ENCODE data around the gene NUDT12. TPM values are rescaled to one million over a fixed set of nuclear protein-coding genes. Genes with fewer than 3 reads are reported as not detected.

Gene NUDT12
- total RNA-seq, 1 experiment from 2014 or later: 9.2 TPM

DNA sequence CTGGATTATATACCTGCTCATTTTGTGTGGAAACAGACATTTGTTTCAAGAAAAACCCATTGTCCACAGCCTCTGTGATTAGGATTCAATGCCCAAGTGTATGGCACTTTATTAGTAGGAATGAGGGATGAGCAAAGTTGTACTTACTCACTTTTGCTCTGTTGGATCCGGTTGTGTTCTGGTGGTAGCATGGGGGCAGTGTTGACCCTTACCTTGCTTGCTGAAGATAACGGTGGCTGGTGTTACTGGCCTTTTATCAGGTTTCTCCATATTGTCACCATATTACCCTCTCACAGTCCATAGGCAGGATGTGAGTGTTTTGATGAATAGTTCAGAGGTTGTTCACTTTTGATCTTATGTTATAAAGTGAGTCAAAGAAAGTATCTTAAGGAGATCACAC lies 42.7 kb upstream of the NUDT12 start:
- no TSS peak for BruUV-seq (replicated peaks)
- H3K27me3 ChIP-seq (ENCODE audit: control insufficient read depth, insufficient read depth, low read length): no peaks in the 10 kb centered on the region
- ChIA-PET POLR2A (no interaction called here), CTCF (no interaction called here)
- in situ Hi-C loops (cut with HindIII; ENCODE audit: low pct_unique_long_range_greater_than_20kb, low sequenced_read_pairs): no loop called here
- H3K36me3 ChIP-seq (ENCODE audit: control insufficient read depth, insufficient read depth, low read length): no peaks in the 10 kb centered on the region
- intact Hi-C loops (cut with micrococcal nuclease; ENCODE audit: unreplicated experiment): no loop called here
- H3K4me3 ChIP-seq (ENCODE audit: low read depth in 2 of 2, low read length in 2 of 2): no peak overlapping the region
- ATAC-seq (no peak), DNase-seq (ENCODE audit: low read depth, low spot score) (no peak)
- H3K9me3 ChIP-seq (ENCODE audit: control insufficient read depth, insufficient read depth, low read depth, low read length): no peaks in the 10 kb centered on the region
- no peaks in the 10 kb centered on the region for H3K4me1 ChIP-seq (ENCODE audit: control insufficient read depth, insufficient read depth, low read length)
- TF ChIP-seq POLR2AphosphoS5 (IDR thresholded peaks at IDR 0.05; ENCODE audit: low read depth, low read length) (no peak), SIN3A (IDR thresholded peaks at IDR 0.05; ENCODE audit: borderline replicate concordance, insufficient read depth, low read depth, low read length) (no peak), TCF7L2 (IDR thresholded peaks at IDR 0.05; ENCODE audit: low read depth, low read length) (no peak)
- TF ChIP-seq, protein P1, sequence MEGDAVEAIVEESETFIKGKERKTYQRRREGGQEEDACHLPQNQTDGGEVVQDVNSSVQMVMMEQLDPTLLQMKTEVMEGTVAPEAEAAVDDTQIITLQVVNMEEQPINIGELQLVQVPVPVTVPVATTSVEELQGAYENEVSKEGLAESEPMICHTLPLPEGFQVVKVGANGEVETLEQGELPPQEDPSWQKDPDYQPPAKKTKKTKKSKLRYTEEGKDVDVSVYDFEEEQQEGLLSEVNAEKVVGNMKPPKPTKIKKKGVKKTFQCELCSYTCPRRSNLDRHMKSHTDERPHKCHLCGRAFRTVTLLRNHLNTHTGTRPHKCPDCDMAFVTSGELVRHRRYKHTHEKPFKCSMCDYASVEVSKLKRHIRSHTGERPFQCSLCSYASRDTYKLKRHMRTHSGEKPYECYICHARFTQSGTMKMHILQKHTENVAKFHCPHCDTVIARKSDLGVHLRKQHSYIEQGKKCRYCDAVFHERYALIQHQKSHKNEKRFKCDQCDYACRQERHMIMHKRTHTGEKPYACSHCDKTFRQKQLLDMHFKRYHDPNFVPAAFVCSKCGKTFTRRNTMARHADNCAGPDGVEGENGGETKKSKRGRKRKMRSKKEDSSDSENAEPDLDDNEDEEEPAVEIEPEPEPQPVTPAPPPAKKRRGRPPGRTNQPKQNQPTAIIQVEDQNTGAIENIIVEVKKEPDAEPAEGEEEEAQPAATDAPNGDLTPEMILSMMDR (IDR thresholded peaks at IDR 0.05): no peak
- TF ChIP-seq, protein P2, sequence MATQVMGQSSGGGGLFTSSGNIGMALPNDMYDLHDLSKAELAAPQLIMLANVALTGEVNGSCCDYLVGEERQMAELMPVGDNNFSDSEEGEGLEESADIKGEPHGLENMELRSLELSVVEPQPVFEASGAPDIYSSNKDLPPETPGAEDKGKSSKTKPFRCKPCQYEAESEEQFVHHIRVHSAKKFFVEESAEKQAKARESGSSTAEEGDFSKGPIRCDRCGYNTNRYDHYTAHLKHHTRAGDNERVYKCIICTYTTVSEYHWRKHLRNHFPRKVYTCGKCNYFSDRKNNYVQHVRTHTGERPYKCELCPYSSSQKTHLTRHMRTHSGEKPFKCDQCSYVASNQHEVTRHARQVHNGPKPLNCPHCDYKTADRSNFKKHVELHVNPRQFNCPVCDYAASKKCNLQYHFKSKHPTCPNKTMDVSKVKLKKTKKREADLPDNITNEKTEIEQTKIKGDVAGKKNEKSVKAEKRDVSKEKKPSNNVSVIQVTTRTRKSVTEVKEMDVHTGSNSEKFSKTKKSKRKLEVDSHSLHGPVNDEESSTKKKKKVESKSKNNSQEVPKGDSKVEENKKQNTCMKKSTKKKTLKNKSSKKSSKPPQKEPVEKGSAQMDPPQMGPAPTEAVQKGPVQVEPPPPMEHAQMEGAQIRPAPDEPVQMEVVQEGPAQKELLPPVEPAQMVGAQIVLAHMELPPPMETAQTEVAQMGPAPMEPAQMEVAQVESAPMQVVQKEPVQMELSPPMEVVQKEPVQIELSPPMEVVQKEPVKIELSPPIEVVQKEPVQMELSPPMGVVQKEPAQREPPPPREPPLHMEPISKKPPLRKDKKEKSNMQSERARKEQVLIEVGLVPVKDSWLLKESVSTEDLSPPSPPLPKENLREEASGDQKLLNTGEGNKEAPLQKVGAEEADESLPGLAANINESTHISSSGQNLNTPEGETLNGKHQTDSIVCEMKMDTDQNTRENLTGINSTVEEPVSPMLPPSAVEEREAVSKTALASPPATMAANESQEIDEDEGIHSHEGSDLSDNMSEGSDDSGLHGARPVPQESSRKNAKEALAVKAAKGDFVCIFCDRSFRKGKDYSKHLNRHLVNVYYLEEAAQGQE (IDR thresholded peaks at IDR 0.05; ENCODE audit: insufficient read depth in 1 of 2, low read depth in 2 of 2, low read length in 1 of 2): no peak
- no peak overlapping the region for H3K27ac ChIP-seq (ENCODE audit: low read length)

DNA sequence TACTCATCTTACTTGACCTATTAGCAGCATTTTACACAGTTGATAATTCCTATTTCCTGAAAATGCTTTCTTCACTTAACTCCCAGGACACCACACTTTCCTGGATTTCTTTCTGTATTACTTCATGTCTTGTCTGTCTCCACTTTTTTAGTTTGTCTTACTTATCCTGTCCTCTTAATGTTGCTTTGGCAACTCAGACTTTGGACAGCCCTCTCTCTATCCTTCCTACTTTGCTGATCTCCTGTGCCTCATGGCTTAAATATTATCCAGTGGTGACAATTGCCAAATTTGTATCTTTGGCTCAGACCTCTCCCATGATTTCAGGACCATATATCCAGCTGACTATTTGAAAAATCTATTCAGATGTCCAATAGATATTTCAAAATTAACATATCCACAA lies 39.8 kb upstream of the NUDT12 start:
- TF ChIP-seq, protein P2 (IDR thresholded peaks at IDR 0.05; ENCODE audit: insufficient read depth in 1 of 2, low read depth in 2 of 2, low read length in 1 of 2): no peak
- TF ChIP-seq TCF7L2 (IDR thresholded peaks at IDR 0.05; ENCODE audit: low read depth, low read length) (no peak), POLR2AphosphoS5 (IDR thresholded peaks at IDR 0.05; ENCODE audit: low read depth, low read length) (no peak), SIN3A (IDR thresholded peaks at IDR 0.05; ENCODE audit: borderline replicate concordance, insufficient read depth, low read depth, low read length) (no peak)
- TF ChIP-seq, protein P1 (IDR thresholded peaks at IDR 0.05): no peak
- ChIA-PET POLR2A (no interaction called here), CTCF (no interaction called here)
- no peak overlapping the region for H3K4me3 ChIP-seq (ENCODE audit: low read depth in 2 of 2, low read length in 2 of 2)
- H3K4me1 ChIP-seq (ENCODE audit: control insufficient read depth, insufficient read depth, low read length): no peaks in the 10 kb centered on the region
- ATAC-seq (no peak), DNase-seq (ENCODE audit: low read depth, low spot score) (no peak)
- no peaks in the 10 kb centered on the region; the same call in 1 of the 2 replicates for H3K36me3 ChIP-seq (ENCODE audit: control insufficient read depth, insufficient read depth, low read length)
- in situ Hi-C loops (cut with HindIII; ENCODE audit: low pct_unique_long_range_greater_than_20kb, low sequenced_read_pairs): no loop called here
- no peak overlapping the region for H3K27ac ChIP-seq (ENCODE audit: low read length)
- intact Hi-C loops (cut with micrococcal nuclease; ENCODE audit: unreplicated experiment): no loop called here
- H3K9me3 ChIP-seq (ENCODE audit: control insufficient read depth, insufficient read depth, low read depth, low read length): no peaks in the 10 kb centered on the region
- BruUV-seq (replicated peaks): no TSS peak
- H3K27me3 ChIP-seq (ENCODE audit: control insufficient read depth, insufficient read depth, low read length): no peaks in the 10 kb centered on the region
